ENCODE data around the gene IMMP2L. TPM values are rescaled to one million over a fixed set of nuclear protein-coding genes. Genes with fewer than 3 reads are reported as not detected.

IMMP2L gene
- total and polyA plus RNA-seq, 4 donors = 7.3 to 21.1 (median 12.4) TPM

DNA sequence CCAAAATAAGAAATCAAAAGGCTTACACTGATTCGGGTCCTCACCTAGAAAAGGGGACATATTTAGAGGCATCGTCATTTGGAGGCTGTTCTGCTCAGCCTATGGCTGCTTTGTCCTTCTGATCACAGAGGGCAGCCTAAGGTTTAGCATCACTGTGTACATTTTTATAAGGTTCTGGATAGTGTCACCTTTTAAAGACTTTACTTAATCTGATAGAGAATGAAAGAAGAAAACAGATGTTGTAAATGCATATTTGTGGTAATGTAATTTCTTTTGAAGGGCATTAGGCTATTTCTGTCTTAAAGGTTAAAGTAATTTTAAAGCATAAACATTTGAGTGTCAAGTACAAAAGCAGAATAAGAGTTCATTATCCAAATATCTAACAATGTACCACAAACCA, 916.7 kb downstream of the IMMP2L start:
- no peaks in the 10 kb centered on the region for H3K9me3 ChIP-seq (ENCODE audit: control insufficient read depth in 4 of 4, low read length in 3 of 4)
- H3K4me1 ChIP-seq (ENCODE audit: control insufficient read depth in 4 of 4, insufficient read depth in 4 of 4, low read length in 3 of 4) = no peaks in the 10 kb centered on the region
- H3K9ac ChIP-seq (ENCODE audit: low read depth in 1 of 2, low read length in 2 of 2) = no peak overlapping the region
- no peaks in the 10 kb centered on the region for H3K27me3 ChIP-seq (ENCODE audit: control insufficient read depth in 4 of 4, insufficient read depth in 4 of 4, low read length in 3 of 4)
- TF ChIP-seq EGR1 (IDR thresholded peaks at IDR 0.05; ENCODE audit: low read depth in 2 of 2) = no peak
- no peak overlapping the region for H3K4me3 ChIP-seq (ENCODE audit: low read depth in 1 of 3, low read length in 3 of 3)
- DNase-seq (ENCODE audit: low spot score) = no peak
- H3K27ac ChIP-seq (ENCODE audit: low read depth in 1 of 2, low read length in 2 of 2) = no peak overlapping the region
- no peaks in the 10 kb centered on the region for H3K36me3 ChIP-seq (ENCODE audit: control insufficient read depth in 4 of 4, insufficient read depth in 3 of 4, low read depth in 1 of 4, low read length in 3 of 4)
- WGBS = 91% methylated on average over 2 of the region's 2 CpGs

DNA sequence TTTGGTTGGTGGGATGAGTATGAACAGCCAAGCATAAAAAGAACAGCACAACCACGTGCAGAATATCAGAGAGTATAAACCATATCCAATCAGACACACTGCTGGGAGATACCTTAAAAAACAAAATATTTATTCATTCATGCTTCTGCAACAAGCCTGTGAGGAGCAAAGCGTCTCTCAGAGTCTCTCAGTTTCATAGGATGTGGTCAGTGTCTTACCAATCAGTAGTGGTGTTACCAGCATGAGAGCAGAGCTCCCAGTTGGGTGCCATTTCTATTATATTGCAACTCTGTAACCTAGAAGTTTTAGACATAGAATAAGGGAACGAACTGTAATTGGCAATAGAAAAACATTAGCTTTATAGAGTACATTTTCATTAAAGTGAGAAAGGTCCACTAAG, 917.2 kb downstream of the IMMP2L start:
- H3K4me1 ChIP-seq (ENCODE audit: control insufficient read depth in 4 of 4, insufficient read depth in 4 of 4, low read length in 3 of 4) = no peaks in the 10 kb centered on the region
- no peak overlapping the region for H3K27ac ChIP-seq (ENCODE audit: low read depth in 1 of 2, low read length in 2 of 2)
- WGBS = 76% methylated on average over 3 of the region's 3 CpGs
- TF ChIP-seq RXRA (IDR thresholded peaks at IDR 0.05) (no peak), GABPA (IDR thresholded peaks at IDR 0.05 in 1 of 2, conservative IDR thresholded peaks at IDR 0.05 in 1 of 2) (no peak), FOXA2 (IDR thresholded peaks at IDR 0.05) (no peak), RAD21 (IDR thresholded peaks at IDR 0.05) (no peak), HNF4A (conservative IDR thresholded peaks at IDR 0.05) (no peak)
- TF ChIP-seq, protein P1, sequence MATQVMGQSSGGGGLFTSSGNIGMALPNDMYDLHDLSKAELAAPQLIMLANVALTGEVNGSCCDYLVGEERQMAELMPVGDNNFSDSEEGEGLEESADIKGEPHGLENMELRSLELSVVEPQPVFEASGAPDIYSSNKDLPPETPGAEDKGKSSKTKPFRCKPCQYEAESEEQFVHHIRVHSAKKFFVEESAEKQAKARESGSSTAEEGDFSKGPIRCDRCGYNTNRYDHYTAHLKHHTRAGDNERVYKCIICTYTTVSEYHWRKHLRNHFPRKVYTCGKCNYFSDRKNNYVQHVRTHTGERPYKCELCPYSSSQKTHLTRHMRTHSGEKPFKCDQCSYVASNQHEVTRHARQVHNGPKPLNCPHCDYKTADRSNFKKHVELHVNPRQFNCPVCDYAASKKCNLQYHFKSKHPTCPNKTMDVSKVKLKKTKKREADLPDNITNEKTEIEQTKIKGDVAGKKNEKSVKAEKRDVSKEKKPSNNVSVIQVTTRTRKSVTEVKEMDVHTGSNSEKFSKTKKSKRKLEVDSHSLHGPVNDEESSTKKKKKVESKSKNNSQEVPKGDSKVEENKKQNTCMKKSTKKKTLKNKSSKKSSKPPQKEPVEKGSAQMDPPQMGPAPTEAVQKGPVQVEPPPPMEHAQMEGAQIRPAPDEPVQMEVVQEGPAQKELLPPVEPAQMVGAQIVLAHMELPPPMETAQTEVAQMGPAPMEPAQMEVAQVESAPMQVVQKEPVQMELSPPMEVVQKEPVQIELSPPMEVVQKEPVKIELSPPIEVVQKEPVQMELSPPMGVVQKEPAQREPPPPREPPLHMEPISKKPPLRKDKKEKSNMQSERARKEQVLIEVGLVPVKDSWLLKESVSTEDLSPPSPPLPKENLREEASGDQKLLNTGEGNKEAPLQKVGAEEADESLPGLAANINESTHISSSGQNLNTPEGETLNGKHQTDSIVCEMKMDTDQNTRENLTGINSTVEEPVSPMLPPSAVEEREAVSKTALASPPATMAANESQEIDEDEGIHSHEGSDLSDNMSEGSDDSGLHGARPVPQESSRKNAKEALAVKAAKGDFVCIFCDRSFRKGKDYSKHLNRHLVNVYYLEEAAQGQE (IDR thresholded peaks at IDR 0.05) = no peak
- no peak for DNase-seq (ENCODE audit: low spot score)
- no peak overlapping the region for H3K4me3 ChIP-seq (ENCODE audit: low read depth in 1 of 3, low read length in 3 of 3)
- no peaks in the 10 kb centered on the region for H3K36me3 ChIP-seq (ENCODE audit: control insufficient read depth in 4 of 4, insufficient read depth in 3 of 4, low read depth in 1 of 4, low read length in 3 of 4)
- H3K9me3 ChIP-seq (ENCODE audit: control insufficient read depth in 4 of 4, low read length in 3 of 4) = no peaks in the 10 kb centered on the region
- no peaks in the 10 kb centered on the region for H3K27me3 ChIP-seq (ENCODE audit: control insufficient read depth in 4 of 4, insufficient read depth in 4 of 4, low read length in 3 of 4)
- H3K9ac ChIP-seq (ENCODE audit: low read depth in 1 of 2, low read length in 2 of 2) = no peak overlapping the region

DNA sequence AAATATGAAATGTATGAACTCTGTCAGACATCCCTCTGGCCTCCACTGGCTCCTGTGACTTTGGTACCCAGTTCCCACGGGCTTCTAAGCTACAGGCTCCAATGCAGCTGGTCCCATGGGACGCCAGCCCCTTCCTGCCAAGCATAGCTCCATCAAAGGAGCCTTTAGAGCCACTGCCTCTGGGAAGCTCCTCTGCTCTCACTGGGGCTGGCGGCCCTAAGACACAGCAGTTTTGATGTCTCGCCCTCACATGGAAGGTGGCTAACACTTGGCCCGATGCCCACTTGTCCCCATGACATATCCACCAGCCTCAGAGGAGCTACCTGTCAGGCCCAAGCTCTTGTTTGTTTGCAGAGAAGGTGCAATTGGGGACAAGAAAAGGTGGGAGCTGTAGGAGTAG, 925.0 kb downstream of the IMMP2L start:
- Histone ChIP-seq H3K4me1 (ENCODE audit: control insufficient read depth in 4 of 4, insufficient read depth in 4 of 4, low read length in 3 of 4) (no peaks in the 10 kb centered on the region), H3K9me3 (ENCODE audit: control insufficient read depth in 4 of 4, low read length in 3 of 4) (peaks cover 0 to 2% (median 0%) of the 10 kb centered on the region in 4 donors), H3K9ac (ENCODE audit: low read depth in 1 of 2, low read length in 2 of 2) (no peak overlapping the region), H3K4me3 (ENCODE audit: low read depth in 1 of 3, low read length in 3 of 3) (no peak overlapping the region), H3K27ac (ENCODE audit: low read depth in 1 of 2, low read length in 2 of 2) (no peak overlapping the region), H3K27me3 (ENCODE audit: control insufficient read depth in 4 of 4, insufficient read depth in 4 of 4, low read length in 3 of 4) (no peaks in the 10 kb centered on the region), H3K36me3 (ENCODE audit: control insufficient read depth in 4 of 4, insufficient read depth in 3 of 4, low read depth in 1 of 4, low read length in 3 of 4) (no peaks in the 10 kb centered on the region)
- 86% methylated on average over 5 of the region's 5 CpGs for WGBS
- TF ChIP-seq EGR1 (IDR thresholded peaks at IDR 0.05; ENCODE audit: low read depth in 2 of 2) (no peak), GABPA (IDR thresholded peaks at IDR 0.05 in 1 of 2, conservative IDR thresholded peaks at IDR 0.05 in 1 of 2) (no peak), FOXA2 (IDR thresholded peaks at IDR 0.05) (no peak), FOXA1 (IDR thresholded peaks at IDR 0.05) (no peak), HNF4G (IDR thresholded peaks at IDR 0.05) (no peak), JUND (IDR thresholded peaks at IDR 0.05) (no peak), YY1 (IDR thresholded peaks at IDR 0.05) (no peak), HNF4A (conservative IDR thresholded peaks at IDR 0.05) (no peak), NR2F2 (IDR thresholded peaks at IDR 0.05) (no peak), SP1 (IDR thresholded peaks at IDR 0.05) (no peak), RAD21 (IDR thresholded peaks at IDR 0.05) (no peak), RXRA (IDR thresholded peaks at IDR 0.05) (no peak)
- TF ChIP-seq, protein P2, sequence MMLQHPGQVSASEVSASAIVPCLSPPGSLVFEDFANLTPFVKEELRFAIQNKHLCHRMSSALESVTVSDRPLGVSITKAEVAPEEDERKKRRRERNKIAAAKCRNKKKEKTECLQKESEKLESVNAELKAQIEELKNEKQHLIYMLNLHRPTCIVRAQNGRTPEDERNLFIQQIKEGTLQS (IDR thresholded peaks at IDR 0.05) = no peak
- TF ChIP-seq, protein P1 (IDR thresholded peaks at IDR 0.05) = no peak
- TF ChIP-seq, protein P3, sequence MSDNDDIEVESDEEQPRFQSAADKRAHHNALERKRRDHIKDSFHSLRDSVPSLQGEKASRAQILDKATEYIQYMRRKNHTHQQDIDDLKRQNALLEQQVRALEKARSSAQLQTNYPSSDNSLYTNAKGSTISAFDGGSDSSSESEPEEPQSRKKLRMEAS (IDR thresholded peaks at IDR 0.05) = no peak
- TF ChIP-seq, protein P4, sequence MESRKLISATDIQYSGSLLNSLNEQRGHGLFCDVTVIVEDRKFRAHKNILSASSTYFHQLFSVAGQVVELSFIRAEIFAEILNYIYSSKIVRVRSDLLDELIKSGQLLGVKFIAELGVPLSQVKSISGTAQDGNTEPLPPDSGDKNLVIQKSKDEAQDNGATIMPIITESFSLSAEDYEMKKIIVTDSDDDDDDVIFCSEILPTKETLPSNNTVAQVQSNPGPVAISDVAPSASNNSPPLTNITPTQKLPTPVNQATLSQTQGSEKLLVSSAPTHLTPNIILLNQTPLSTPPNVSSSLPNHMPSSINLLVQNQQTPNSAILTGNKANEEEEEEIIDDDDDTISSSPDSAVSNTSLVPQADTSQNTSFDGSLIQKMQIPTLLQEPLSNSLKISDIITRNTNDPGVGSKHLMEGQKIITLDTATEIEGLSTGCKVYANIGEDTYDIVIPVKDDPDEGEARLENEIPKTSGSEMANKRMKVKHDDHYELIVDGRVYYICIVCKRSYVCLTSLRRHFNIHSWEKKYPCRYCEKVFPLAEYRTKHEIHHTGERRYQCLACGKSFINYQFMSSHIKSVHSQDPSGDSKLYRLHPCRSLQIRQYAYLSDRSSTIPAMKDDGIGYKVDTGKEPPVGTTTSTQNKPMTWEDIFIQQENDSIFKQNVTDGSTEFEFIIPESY (IDR thresholded peaks at IDR 0.05) = no peak
- TF ChIP-seq, protein P5, sequence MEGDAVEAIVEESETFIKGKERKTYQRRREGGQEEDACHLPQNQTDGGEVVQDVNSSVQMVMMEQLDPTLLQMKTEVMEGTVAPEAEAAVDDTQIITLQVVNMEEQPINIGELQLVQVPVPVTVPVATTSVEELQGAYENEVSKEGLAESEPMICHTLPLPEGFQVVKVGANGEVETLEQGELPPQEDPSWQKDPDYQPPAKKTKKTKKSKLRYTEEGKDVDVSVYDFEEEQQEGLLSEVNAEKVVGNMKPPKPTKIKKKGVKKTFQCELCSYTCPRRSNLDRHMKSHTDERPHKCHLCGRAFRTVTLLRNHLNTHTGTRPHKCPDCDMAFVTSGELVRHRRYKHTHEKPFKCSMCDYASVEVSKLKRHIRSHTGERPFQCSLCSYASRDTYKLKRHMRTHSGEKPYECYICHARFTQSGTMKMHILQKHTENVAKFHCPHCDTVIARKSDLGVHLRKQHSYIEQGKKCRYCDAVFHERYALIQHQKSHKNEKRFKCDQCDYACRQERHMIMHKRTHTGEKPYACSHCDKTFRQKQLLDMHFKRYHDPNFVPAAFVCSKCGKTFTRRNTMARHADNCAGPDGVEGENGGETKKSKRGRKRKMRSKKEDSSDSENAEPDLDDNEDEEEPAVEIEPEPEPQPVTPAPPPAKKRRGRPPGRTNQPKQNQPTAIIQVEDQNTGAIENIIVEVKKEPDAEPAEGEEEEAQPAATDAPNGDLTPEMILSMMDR (IDR thresholded peaks at IDR 0.05; ENCODE audit: low read depth, low read length, missing input control) = no peak
- no peak for DNase-seq (ENCODE audit: low spot score)

Data from liver (tissue), 9 donors.